ENCODE results near the gene KRT72. TPM values are rescaled to one million over a fixed set of nuclear protein-coding genes. Genes with fewer than 3 reads are reported as not detected.

KRT72 gene
- total and polyA plus RNA-seq, 2 donors (not counting 3 experiments of a cell fraction or from before 2014, with no cell fraction given) = not detected

DNA sequence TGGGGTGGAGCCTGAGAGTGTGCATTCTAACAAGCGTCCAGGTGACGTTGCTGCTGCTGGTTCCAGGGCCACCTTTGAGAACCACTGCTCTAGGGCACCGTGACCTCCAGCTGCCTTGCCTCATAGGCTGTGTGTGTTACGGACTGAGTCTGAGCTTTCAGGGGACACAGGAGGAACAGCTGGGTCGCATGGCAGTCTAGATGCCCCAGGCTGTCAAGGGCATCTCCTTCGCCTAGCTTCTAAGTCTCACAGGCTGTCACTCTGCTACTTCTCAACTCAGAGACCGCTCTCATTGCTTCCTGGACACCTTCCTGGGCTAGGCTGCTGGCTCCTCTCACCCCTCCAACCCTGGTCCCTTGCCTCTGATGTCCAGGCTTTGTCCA, 16.1 kb upstream of the KRT72 start:
- H2AFZ ChIP-seq (ENCODE audit: low read depth, low read length) = no peak overlapping the region
- CTCF ChIA-PET = interaction anchor here (0.5 kb wide), 1 partner anchor 470 kb away, joined by 3 read pairs; no protein-coding TSS in a partner anchor
- H3K4me3 ChIP-seq (replicated peaks in 1 of 3; ENCODE audit: insufficient read depth in 1 of 3, low read depth in 1 of 3, low read length in 3 of 3) = no peak overlapping the region
- H3K9ac ChIP-seq (replicated peaks; ENCODE audit: extremely low read depth, insufficient read depth, low read length) = no peak overlapping the region
- BruUV-seq (replicated peaks) = no TSS peak
- H3K79me2 ChIP-seq (ENCODE audit: control insufficient read depth, insufficient read depth, low read length) = no peaks in the 10 kb centered on the region
- no peak for FAIRE-seq
- H3K36me3 ChIP-seq (ENCODE audit: control insufficient read depth in 2 of 2, extremely low read depth in 1 of 2, insufficient read depth in 2 of 2, low read length in 2 of 2) = no peaks in the 10 kb centered on the region
- no peaks in the 10 kb centered on the region for H3K9me1 ChIP-seq (replicated peaks; ENCODE audit: control insufficient read depth, extremely low read depth, insufficient read depth, low read length)
- H3K9me3 ChIP-seq (replicated peaks; ENCODE audit: control insufficient read depth, insufficient read depth, low read length) = no peaks in the 10 kb centered on the region
- DNase-seq (ENCODE audit: low read depth, low spot score) = no peak
- no peak overlapping the region for H3K27ac ChIP-seq (ENCODE audit: insufficient read depth, low read depth, low read length)
- dilution Hi-C loops (cut with MboI; ENCODE audit: extremely low pct_ligation_motif_present, low sequenced_read_pairs) = no loop called here
- POLR2A ChIA-PET = no interaction called here
- peaks cover 1 to 3% of the 10 kb centered on the region in 2 experiments for H3K27me3 ChIP-seq (ENCODE audit: control insufficient read depth in 2 of 2, insufficient read depth in 2 of 2, low read length in 2 of 2)
- H4K20me1 ChIP-seq (replicated peaks; ENCODE audit: control insufficient read depth, extremely low read depth, insufficient read depth, low read length) = no peaks in the 10 kb centered on the region
- TF ChIP-seq JUN (IDR thresholded peaks at IDR 0.05; ENCODE audit: borderline replicate concordance, insufficient read depth, insufficient read length, low read depth) (no peak), GATA2 (IDR thresholded peaks at IDR 0.05; ENCODE audit: insufficient read depth, insufficient read length, low read depth, low read length) (no peak), POLR2AphosphoS5 (IDR thresholded peaks at IDR 0.05; ENCODE audit: insufficient read depth, low read depth, low read length) (no peak), POLR2A (IDR thresholded peaks at IDR 0.05; ENCODE audit: low read depth, low read length) (no peak), MYC (IDR thresholded peaks at IDR 0.05; ENCODE audit: low read depth, low read length) (no peak), FOS (IDR thresholded peaks at IDR 0.05; ENCODE audit: borderline replicate concordance, insufficient read depth, low read length) (no peak), MAX (IDR thresholded peaks at IDR 0.05; ENCODE audit: insufficient read depth, insufficient read length) (no peak), EZH2 (IDR thresholded peaks at IDR 0.05; ENCODE audit: borderline replicate concordance, low read depth, low read length, severe bottlenecking) (no peak)
- TF ChIP-seq, protein P1, sequence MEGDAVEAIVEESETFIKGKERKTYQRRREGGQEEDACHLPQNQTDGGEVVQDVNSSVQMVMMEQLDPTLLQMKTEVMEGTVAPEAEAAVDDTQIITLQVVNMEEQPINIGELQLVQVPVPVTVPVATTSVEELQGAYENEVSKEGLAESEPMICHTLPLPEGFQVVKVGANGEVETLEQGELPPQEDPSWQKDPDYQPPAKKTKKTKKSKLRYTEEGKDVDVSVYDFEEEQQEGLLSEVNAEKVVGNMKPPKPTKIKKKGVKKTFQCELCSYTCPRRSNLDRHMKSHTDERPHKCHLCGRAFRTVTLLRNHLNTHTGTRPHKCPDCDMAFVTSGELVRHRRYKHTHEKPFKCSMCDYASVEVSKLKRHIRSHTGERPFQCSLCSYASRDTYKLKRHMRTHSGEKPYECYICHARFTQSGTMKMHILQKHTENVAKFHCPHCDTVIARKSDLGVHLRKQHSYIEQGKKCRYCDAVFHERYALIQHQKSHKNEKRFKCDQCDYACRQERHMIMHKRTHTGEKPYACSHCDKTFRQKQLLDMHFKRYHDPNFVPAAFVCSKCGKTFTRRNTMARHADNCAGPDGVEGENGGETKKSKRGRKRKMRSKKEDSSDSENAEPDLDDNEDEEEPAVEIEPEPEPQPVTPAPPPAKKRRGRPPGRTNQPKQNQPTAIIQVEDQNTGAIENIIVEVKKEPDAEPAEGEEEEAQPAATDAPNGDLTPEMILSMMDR (IDR thresholded peaks at IDR 0.05; ENCODE audit: extremely low read depth in 1 of 2, insufficient read depth in 1 of 2, low read depth in 1 of 2, low read length in 2 of 2) = no peak
- H3K4me2 ChIP-seq (ENCODE audit: insufficient read depth, low read length) = no peak overlapping the region
- intact Hi-C loops (cut with micrococcal nuclease) = no loop called here
- H3K4me1 ChIP-seq (ENCODE audit: control insufficient read depth, extremely low read depth, insufficient read depth, low read length) = no peaks in the 10 kb centered on the region
